Psoas muscle (tissue), 8 donors: Measurements from ENCODE around the gene GFI1. TPM values are rescaled to one million over a fixed set of nuclear protein-coding genes. Genes with fewer than 3 reads are reported as not detected.

Source experiments
- ATAC-seq, 4 donors: fragments of 200-7000 bp; cut with Tn5 transposase; one replicate each; pipeline ENCODE4 v1.9.1; 2020; ENCODE audit warnings: moderate library complexity in 3 of 4, mild to moderate bottlenecking in 2 of 4
- DNase-seq, 2 donors: peaks; one replicate each; pipeline ENCODE4 v3.0.0-alpha.2; 2020
- H3K27ac ChIP-seq: fragments of 200-600 bp; one replicate; pipeline ENCODE4 v1.8.0; 2022
- H3K27me3 ChIP-seq, 3 donors: fragments of 200-600 bp in 1 of 3; one replicate each; pipeline versions ENCODE4 v1.6.1 to v1.8.0; 2013 to 2022; ENCODE audit warnings: low read length in 2 of 3, mild to moderate bottlenecking in 2 of 3, moderate library complexity in 1 of 3; ENCODE audit not compliant: insufficient read depth in 3 of 3
- H3K36me3 ChIP-seq, 2 donors: fragments of 200-600 bp in 1 of 2; one replicate each; pipeline versions ENCODE4 v1.6.1 to v1.8.0; 2013 to 2022; ENCODE audit warnings: low read depth in 1 of 2, mild to moderate bottlenecking in 1 of 2, moderate library complexity in 1 of 2; ENCODE audit not compliant: insufficient read depth in 1 of 2
- H3K4me1 ChIP-seq: fragments of 200-600 bp; one replicate; pipeline ENCODE4 v1.8.0; 2022
- H3K4me3 ChIP-seq: fragments of 200-600 bp; one replicate; pipeline ENCODE4 v1.8.0; 2022; ENCODE audit warnings: mild to moderate bottlenecking
- H3K9me3 ChIP-seq: fragments of 200-600 bp; one replicate; pipeline ENCODE4 v1.8.0; 2022
- WGBS, 3 donors: extraction: QIAGEN DNeasy Blood & Tissue Kit; methylation state at CpG; one replicate each; pipeline versions ENCODE4 v1.1.6 to v1.1.7; 2013; 5-methylcytosine and 5-hydroxymethylcytosine counted together
- intact Hi-C, 2 donors: fragments of 100-400 bp; cut with DNase I; formaldehyde crosslinking; loops; one replicate each; pipeline versions ENCODE4 v1.11.0 to v1.14.2; 2022
- polyA plus RNA-seq, 3 donors: library from polyadenylated mRNA; stranded (reverse); fragments of 200-250 nt; gene quantifications; one replicate each; pipeline ENCODE4 v1.2.3, GENCODE V29; 2013
- total RNA-seq, 4 donors: library from RNA; stranded (reverse); fragmentation: NEBNext Ultra II Directional in 2 of 4; extraction: Animal tissue kit (Norgen Biotek cat#: 25700) in 2 of 4; gene quantifications; one replicate each; pipeline versions ENCODE4 v1.2.1 to v1.2.4, GENCODE V29; 2021 to 2023
- TF ChIP-seq, protein P1 (sequence below): fragments of 200-600 bp; IDR thresholded peaks from one replicate; pipeline ENCODE4 v1.8.0; 2022; ENCODE audit warnings: antibody characterized with exemption
- donor health status: healthy with polysubstance abuse.
- donor health status: DM: no; HTN: no; CAD: no; lungs with moderate emphysema.
- donor health status: Bipolar disorder and iron deficiency.
- donor health status: healthy.
- donor health status: DM: yes; HTN: yes; CAD: no.
- donor health status: DM: no; HTN: no; CAD: no.
- donor health status: DM: no; HTN: no; CAD: no.
- donor health status: DM: yes; HTN: yes; CAD: no.

Gene GFI1
- total and polyA plus RNA-seq, 7 donors = 0.01 to 0.36 (median 0.17) TPM; not detected in 2

DNA sequence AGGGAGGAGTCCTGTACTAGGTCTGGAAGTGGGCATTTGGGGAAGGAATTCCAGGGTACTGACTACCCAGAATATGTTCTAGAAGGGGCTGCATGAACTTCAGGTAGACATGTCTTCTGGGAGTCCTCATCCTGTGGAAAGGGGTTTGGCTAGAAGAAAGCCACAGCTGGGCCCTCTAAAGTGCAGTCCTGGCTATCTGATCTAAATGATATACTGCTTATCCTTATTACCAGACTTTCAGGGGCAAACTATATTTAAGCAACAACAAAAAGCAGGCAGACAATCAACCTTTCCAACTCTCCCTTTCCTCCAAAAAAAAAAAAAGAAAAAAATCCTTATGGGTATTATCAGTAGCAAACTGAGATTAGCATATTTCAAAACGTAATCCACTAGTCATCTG lies 29.8 kb upstream of the GFI1 start:
- 87 to 89% (median 88%) methylated on average over 1 of the region's 1 CpG for WGBS, 3 donors
- ATAC-seq (no peak), DNase-seq (no peak)
- H3K27me3 ChIP-seq = no peaks in the 10 kb centered on the region
- H3K4me1 ChIP-seq = no peaks in the 10 kb centered on the region
- H3K9me3 ChIP-seq = no peaks in the 10 kb centered on the region
- no peak overlapping the region for H3K4me3 ChIP-seq
- H3K27ac ChIP-seq = no peak overlapping the region
- H3K36me3 ChIP-seq = peaks cover 3 to 4% of the 10 kb centered on the region in 2 donors
- TF ChIP-seq, protein P1, sequence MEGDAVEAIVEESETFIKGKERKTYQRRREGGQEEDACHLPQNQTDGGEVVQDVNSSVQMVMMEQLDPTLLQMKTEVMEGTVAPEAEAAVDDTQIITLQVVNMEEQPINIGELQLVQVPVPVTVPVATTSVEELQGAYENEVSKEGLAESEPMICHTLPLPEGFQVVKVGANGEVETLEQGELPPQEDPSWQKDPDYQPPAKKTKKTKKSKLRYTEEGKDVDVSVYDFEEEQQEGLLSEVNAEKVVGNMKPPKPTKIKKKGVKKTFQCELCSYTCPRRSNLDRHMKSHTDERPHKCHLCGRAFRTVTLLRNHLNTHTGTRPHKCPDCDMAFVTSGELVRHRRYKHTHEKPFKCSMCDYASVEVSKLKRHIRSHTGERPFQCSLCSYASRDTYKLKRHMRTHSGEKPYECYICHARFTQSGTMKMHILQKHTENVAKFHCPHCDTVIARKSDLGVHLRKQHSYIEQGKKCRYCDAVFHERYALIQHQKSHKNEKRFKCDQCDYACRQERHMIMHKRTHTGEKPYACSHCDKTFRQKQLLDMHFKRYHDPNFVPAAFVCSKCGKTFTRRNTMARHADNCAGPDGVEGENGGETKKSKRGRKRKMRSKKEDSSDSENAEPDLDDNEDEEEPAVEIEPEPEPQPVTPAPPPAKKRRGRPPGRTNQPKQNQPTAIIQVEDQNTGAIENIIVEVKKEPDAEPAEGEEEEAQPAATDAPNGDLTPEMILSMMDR = no peak
- intact Hi-C loops = no loop called here

DNA sequence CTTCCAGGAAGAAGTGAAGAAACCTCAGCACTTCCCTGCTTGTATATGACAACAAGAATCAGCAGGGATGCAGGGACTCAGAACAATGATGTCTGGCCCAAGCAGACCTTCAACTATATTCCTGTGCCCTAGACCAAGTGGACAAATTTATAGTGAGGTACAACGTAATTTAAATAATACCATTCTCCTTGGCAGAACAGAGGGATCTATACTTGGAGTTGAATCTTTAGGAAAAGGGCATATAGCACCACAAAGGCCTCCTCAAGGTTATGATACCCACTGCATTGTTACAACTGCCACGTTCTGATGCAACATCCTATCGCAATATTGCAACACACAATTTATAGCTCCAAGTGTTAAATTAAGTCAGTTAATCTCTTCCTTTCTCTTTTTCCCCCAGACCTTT lies 29.1 kb upstream of the GFI1 start:
- 86 to 90% (median 89%) methylated on average over 3 of the region's 3 CpGs for WGBS, 3 donors
- ATAC-seq (no peak), DNase-seq (no peak)
- TF ChIP-seq, protein P1 = no peak
- no peaks in the 10 kb centered on the region for H3K4me1 ChIP-seq
- no peak overlapping the region for H3K27ac ChIP-seq
- no peak overlapping the region for H3K4me3 ChIP-seq
- peaks cover 3 to 4% of the 10 kb centered on the region in 2 donors for H3K36me3 ChIP-seq
- H3K9me3 ChIP-seq = no peaks in the 10 kb centered on the region
- no peaks in the 10 kb centered on the region for H3K27me3 ChIP-seq
- intact Hi-C loops = no loop called here

DNA sequence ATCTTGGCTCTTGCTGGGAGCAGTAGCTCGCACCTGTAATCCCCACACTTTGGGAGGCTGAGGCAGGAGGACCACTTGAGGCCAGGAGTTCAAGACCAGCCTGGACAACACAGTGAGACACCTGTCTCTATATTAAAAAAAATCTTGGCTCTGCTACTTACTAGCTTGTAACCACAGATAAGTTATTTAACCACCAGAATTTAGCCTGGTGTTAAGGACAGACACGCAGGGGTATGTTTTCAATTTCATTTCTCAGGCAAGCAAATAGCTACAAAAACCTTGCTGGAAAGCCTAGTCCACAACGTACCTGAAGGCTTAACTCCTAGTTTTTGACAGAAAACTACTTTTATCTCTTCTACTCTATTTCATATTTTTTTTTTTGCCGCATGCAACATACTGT lies 24.8 kb upstream of the GFI1 start:
- ATAC-seq (no peak), DNase-seq (no peak)
- no peak overlapping the region for H3K4me3 ChIP-seq
- TF ChIP-seq, protein P1 = no peak
- peaks cover 0 to 4% of the 10 kb centered on the region in 2 donors for H3K36me3 ChIP-seq
- no peaks in the 10 kb centered on the region for H3K9me3 ChIP-seq
- 91 to 97% (median 96%) methylated on average over 4 of the region's 4 CpGs for whole genome bisulfite sequencing, 3 donors
- intact Hi-C loops = no loop called here
- H3K27ac ChIP-seq = no peak overlapping the region
- no peaks in the 10 kb centered on the region for H3K27me3 ChIP-seq
- no peaks in the 10 kb centered on the region for H3K4me1 ChIP-seq

DNA sequence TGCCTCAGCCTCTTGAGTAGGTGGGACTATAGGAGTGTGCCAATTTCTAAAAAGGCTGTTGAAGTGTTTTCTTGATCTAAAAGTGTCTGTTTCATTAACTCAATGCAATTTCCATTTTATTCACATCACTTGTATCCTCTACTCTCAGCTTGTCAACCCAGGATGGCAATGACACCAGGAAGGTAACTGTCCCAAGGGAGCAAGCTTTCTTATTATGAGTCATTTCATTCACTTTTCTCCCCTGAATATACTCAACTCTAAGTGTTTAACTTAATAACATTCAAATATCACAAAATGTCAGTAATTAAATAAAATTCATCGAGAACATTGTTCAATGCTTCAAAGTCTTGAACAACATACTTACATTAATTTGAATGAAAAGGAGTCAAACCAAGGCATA lies 22.9 kb upstream of the GFI1 start:
- WGBS, 3 donors = 95 to 96% (median 95%) methylated on average over 1 of the region's 1 CpG
- no peak for DNase-seq

More for the DNA sequence above, 22.9 kb upstream of the GFI1 start:
- Histone ChIP-seq H3K36me3 (peaks cover 0 to 4% of the 10 kb centered on the region in 2 donors), H3K4me1 (no peaks in the 10 kb centered on the region), H3K9me3 (no peaks in the 10 kb centered on the region), H3K27me3 (no peaks in the 10 kb centered on the region), H3K4me3 (no peak overlapping the region), H3K27ac (no peak overlapping the region)
- intact Hi-C loops = no loop called here
- no peak for ATAC-seq
- TF ChIP-seq, protein P1 = no peak
